ENCODE data around the gene ZNF330.

GRCh38 chr4:141246683-141247429 is 26.2 kb downstream of the ZNF330 start:
- TF ChIP-seq MYC (IDR thresholded peaks at IDR 0.05; ENCODE audit: borderline replicate concordance, low read length) (no peak), RFX5 (IDR thresholded peaks at IDR 0.05) (no peak), RAD21 (conservative IDR thresholded peaks at IDR 0.05 in 1 of 2, IDR thresholded peaks at IDR 0.05 in 1 of 2) (no peak), POLR2A (IDR thresholded peaks at IDR 0.05; ENCODE audit: low read length) (no peak), ESRRA (IDR thresholded peaks at IDR 0.05; ENCODE audit: borderline replicate concordance, low read length) (no peak), CTCF (IDR thresholded peaks at IDR 0.05) (no peak), RCOR1 (IDR thresholded peaks at IDR 0.05; ENCODE audit: low read depth, low read length) (no peak), POLR2AphosphoS2 (conservative IDR thresholded peaks at IDR 0.05; ENCODE audit: low read length) (no peak), MAZ (IDR thresholded peaks at IDR 0.05; ENCODE audit: borderline replicate concordance, low read depth, low read length) (no peak)
- TF ChIP-seq, protein P1, sequence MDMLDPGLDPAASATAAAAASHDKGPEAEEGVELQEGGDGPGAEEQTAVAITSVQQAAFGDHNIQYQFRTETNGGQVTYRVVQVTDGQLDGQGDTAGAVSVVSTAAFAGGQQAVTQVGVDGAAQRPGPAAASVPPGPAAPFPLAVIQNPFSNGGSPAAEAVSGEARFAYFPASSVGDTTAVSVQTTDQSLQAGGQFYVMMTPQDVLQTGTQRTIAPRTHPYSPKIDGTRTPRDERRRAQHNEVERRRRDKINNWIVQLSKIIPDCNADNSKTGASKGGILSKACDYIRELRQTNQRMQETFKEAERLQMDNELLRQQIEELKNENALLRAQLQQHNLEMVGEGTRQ (IDR thresholded peaks at IDR 0.05): no peak
